IPS-11a (cell line): ENCODE results near the gene TRIM65.
"Not testable (repeated sequence)": the region's sequence is repeated elsewhere in the genome, so short reads cannot be mapped to it uniquely, and the experiment has no call there.

Source experiments
- H3K4me3 ChIP-seq: one replicate; pipeline ENCODE4 v1.5.1; 2013; ENCODE audit warnings: low read depth, low read length, control low read depth

The TRIM65 gene

DNA sequence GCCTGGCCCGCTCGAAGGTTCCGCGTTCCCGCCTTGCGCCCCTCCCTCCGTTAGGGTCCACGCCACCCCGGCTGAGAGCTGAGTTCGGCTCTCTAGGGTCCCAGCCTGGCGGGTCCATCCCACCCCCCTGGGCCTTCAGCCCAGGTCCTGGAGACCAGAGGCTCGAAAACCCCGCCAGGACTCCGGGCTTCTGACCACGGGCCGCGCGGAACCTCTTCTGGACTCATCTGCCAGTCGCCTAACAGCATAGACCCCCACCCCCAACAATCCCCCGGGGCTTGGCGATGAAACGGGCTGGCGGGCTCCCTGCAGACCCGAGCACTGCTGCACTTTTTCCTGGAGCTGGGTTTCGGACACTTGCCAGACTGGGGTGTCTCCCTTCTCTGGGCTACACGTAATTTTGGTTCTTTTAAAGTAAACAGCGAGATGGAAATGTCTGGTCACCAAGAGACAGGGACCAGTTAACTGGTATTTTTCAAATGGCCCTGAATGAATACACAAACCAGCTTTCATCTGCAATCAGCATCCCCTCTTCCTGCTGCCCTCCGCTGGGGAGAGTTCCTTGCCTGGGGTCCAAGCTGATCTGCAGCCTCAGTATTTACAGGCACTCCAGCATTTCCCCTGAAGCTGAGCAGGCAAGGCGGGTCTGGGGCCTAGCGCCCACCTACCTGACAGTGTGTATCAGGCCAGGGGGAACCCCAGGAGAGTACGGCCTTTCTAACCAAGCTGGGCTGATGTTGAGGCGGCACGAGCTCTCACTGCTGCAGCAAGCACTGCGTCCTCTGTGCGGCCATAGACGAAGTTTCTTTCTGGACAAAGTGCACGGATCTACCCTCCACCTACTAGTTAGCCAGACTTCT lies 639 bp upstream of the TRIM65 start:
- peak overlapping the region; percentile 4 for H3K4me3 ChIP-seq

DNA sequence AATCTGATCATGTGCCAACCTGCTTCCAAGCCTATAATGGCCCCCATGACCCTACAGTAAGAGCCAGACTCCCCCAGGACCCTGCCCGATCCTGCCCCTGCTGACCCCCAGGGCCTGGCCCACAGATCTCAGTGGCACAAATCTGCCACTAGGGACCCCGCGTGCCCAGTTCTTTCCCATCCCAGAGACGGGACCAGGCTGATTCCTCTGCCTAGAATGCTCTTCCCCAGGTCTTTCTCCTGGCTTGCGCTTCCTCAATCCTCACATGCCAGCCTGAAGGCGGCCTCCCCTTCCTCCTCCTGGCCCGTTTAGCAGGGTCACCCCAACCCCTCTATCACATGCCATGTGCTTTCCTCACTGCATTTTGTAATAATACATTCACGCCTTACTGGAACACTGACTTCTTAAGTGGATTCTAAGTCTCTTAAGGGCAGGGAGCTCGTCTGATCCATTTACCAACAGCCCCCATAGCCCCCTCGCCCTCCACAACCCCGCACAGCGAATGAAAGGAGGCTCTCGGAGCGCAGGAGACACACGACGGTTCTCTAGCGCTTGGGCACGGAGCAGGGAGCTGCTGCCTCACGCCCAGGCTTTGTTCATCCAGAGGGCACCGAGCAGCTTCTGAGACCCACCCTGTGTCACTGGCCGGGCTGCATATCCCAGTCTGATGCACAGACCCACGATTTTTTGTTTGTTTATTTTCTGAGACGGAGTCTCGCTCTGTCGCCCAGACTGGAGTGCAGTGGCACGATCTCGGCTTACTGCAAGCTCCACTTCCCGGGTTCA lies 1.2 kb downstream of the TRIM65 start:
- H3K4me3 ChIP-seq: peak overlapping the region; percentile 74

DNA sequence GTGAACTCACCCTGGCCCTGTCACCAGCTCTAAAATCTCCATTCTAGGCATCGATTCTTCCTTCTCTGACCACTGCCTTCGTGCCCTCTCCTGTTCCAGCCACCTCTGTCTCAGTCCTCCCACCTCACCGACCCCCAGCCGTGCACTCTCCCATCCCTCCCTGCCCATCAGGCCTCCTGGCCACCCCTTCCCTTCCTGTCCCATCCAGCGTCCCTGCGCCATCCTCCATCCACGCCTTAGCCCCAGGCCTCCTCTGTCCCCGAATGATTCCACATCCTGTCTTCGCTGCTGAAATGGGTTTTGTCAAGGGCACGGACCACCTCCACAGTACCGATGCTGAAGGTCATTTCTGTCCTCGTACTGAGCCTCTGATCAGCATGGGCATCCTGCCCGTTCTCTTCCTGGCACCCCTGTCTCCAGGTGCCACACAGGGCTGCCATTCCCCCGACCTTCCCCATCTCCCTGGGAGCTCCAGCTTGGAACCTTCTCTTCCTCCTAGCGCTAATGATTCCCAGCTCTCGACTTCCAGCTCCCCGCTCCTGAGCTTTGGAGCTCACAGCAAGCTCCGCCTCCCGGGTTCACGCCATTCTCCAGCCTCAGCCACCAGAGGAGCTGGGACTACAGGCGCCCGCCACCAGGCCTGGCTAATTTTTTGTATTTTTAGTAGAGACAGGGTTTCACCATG lies 2.6 kb downstream of the TRIM65 start:
- H3K4me3 ChIP-seq: no peak overlapping the region

DNA sequence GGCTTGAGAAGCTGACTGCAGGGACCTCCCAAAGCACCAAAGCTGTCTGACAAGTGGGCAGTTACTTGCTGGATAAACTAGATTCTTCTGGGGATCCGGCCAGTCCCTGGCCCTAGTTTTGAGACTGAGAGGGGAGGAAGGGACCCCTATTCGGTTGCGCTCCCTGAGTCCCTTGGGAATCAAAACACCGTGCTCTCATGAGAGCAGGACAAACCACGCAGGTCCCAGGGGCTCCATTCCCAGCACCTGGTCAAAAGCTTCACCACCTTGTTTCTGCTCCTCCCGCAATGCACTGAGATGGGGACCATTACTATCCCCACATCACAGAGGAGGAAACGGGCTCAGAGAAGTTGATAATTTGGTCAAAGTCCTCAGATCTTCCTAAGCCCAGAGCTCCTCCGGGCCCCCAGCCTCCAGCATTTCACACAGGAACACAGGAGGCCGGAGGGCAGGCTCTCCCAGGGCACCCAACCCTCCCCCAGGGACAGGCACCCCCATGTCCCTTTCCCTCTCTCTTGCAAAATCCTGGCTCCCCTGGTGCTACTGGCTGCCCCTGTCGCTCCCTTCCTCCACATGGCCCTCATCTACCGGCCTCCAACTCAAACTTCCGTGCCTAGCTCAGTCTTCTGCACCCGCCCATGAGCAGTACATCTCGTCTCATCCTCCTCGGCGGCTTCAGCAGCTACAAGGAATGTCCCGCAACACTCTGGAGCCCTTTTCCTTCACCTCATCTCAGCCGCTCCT lies 3.3 kb downstream of the TRIM65 start:
- H3K4me3 ChIP-seq: no peak overlapping the region

DNA sequence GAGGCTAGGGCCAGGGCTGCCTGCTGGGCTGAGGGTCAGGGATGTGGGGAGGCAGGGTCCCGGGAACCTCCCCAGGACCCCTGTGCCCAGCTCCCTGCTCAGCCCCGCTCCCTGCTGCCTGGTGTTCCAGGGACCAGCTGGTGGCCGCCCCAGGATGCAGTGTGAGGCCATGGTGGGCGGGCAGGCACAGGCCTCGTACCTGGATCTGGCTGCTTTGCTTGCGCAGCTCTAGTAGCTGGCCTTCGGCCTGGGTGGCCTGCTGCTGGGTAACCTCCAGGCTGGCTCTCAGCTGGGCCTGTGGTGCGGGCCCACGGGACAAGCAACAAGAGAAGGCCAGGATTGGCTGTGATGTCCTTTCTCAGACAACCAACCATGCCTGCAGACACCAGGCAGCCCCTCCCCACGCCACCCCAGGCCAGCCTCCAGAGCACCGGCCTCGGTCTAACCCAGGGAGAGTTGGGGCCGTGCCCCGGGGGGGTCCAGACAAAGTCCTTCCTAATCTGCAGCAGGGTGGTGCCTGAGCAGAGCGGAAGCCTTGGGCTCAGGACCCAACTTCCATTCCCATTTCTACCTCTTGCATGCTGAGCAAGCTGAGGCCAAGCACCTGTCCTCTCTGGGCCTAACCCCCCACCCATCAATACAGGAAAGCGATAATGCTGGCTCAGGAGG lies 4.1 kb downstream of the TRIM65 start:
- H3K4me3 ChIP-seq: no peak overlapping the region

DNA sequence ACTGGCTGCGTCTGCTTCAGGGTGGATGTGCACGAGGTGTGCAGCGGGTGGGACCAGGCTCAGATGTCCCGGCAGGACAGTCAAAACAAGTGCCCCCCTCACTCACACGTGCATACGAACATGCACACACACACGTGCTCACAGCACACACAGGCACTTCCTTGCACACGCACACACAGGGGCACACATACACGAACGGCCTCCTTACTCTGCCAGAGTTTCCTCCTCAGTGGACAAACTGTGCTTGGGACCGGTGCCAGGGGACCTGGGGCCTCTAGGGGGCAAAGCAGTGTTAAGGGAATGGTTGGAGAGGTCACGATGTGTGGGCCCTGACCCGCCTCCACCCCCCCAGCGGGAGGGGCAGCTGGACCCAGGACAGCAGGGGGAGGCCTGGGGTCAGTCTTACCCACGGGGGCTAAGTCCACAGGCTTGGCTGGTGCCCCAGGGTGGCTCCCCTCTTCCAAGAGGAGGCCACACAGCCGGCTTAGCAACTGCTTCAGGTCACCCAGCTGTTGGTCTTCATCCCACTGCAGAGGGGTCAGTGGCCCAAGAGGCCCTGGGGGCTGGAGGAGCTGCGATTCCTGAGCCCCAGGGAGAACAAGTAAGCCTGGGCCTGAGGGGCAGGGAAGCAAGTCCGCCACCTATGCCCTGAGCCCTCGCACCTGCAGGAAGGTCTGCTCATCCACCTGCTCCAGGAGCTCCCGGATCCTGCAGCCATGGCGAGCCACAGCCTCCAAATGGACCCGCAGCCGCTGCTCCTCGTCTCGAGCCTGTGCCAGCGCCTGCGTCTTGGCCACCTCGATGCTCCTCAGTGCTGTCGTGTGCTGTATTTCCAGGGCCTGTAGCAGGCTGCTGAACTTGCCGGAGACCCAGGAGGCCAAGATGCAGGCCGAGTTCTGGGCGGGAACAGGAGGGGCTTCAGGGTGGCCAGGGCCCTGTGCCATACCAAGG lies 4.9 kb downstream of the TRIM65 start:
- no peak overlapping the region for H3K4me3 ChIP-seq

DNA sequence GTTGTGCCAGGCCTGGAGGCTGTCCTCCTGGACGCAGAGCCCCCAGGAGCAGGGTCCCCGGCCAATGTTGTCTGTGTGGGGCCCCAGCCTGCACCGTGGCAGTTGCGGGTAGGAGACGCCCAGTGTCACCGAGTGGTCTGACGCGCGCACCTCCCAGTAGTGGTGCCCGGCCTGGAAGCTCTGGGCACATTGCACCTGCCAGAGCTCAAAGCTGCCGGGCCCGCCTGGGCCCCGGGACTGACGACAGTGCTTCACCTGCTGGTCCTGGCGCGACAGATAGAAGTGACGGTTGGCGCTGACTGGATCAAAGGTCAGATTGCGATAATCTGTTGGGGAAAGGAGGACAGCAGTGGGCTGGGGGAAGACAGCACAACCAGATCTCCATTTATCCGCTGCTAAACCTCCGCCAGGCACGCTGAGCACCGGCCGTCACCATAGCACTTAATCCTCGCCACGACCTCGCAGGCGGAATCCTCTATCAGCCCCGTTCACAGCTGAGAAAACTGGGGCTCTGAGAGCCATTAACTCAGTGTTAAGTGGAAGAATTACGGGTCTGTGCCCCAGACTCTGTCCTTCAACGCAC lies 5.6 kb downstream of the TRIM65 start:
- no peak overlapping the region for H3K4me3 ChIP-seq

DNA sequence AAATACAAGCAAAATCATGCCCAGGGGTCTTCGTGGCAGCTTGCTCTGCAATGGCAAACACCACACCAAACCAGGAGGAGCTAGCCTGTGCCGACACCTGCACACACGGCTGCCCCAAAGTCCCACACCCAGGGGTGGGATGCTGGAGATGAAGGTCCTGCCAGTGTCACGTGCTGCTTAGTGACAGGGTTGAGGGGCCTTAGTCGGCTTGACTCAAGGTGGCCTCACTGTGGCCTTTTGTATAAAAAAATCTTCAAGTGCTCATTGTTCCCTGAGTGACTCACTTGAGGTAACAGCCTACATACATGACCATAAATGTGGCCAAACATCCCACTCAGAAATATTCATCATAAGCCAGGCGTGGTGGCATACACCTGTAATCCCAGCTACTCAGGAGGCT lies 7.3 kb downstream of the TRIM65 start:
- no peak overlapping the region for H3K4me3 ChIP-seq

DNA sequence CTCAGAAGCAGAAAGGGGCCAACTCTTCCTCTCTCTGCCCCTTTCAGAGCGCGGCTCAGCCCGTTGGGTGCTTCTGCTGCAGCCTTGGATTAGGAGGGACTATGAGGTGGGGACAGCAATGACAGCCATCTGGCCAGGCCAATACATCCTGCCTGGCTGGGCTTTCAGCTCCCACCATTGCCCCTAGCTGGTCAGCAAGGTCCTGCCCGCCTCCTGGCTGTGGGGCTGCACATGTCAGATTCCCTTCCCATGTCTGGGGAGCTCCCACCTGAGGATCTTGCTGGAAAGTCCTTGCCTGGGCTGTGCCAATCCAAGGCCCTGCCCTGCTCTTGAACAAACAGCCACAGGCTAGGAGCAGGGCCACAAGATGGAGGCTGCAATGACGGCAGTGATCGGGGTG lies 8.3 kb downstream of the TRIM65 start:
- no peak overlapping the region for H3K4me3 ChIP-seq

DNA sequence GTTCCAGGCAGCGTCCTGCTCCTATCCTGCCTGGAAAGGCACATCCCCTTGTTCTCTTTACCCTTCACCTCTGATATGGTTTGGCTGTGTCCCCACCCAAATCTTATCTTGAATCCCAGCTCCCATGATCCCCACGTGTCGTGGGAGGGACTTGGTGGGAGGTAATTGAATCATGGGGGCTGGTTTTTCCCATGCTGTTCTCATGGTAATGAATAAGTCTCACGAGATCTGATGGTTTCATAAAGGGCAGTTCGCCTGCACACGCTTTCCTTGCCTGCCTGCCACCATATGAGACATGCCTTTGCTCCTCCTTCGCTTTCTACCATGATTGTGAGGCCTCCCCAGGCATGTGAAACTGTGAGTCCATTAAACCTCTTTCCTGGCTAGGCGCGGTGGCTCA lies 10.9 kb downstream of the TRIM65 start:
- H3K4me3 ChIP-seq: not testable (repeated sequence)

DNA sequence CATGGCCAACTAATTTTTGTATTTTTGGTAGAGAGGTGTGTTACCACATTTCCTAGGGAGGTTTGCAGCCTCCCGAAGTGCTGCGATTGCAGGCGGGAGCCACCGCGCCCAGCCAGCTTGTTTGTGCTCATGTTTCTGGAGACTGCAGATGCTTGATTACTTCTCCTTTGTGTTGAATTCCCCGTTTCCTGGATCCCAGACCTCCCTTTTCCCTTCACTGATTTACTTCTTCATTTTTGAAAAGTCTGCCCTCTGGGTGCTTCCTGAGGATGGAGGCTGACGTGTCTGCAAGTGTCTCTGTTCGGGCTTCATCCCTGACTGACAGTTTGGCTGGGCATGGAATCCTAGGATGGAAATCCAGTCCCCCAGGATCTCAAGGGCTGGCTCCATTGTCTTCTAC lies 11.3 kb downstream of the TRIM65 start:
- H3K4me3 ChIP-seq: no peak overlapping the region

DNA sequence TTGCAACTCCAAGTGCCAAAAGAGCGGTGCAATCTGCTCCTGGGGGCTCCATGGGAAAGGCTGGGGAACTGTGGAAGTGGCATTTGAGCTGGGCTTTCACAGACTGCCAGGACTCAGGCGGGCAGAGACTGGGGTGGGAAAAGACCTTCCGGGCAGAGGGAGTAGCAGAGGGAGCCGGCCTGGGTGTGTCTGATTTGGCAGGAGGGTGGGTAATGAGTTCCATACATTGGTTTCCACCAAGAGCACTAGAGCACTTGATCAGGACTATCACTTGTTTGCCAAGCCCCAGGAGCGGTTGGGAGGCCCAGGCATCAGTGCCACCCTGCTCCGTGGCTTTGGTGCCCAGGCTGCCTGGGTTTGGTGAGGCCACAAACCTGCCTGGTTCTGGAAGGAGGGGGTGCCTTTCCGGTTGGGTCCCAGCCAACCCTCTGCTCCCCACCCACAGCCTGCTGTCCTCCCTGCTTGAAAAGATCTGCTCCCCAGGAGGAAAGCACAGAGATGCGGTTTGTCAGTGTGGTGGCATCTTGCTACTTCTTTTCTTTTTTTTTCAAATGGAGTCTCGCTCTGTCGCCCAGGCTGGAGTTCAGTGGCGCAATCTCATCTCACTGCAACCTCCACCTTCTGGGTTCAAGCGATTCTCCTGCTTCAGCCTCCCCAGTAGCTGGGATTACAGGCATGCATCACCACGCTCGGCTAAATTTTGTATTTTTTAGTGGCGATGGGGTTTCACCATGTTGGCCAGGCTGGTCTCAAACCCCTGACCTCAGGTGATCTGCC lies 14.9 kb downstream of the TRIM65 start:
- H3K4me3 ChIP-seq: no peak overlapping the region

DNA sequence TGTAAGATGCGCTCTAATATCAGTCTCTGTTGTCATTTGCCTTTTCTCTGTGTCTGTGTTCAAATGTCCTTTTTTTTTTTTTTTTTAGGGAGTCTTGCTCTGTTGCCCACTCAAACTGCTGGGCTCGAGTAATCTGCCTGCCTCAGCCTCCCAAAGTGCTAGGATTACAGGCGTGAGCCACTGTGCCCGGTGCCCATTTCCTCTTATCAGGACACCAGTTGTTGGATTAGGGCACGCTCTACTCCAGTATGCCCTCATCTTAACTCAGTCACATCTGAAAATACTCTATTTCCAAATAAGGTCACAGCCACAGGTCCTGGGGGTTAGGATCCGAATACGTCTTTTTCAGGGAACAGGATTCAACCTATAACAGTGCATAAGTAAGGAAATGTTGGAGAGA lies 16.5 kb downstream of the TRIM65 start:
- no peak overlapping the region for H3K4me3 ChIP-seq

DNA sequence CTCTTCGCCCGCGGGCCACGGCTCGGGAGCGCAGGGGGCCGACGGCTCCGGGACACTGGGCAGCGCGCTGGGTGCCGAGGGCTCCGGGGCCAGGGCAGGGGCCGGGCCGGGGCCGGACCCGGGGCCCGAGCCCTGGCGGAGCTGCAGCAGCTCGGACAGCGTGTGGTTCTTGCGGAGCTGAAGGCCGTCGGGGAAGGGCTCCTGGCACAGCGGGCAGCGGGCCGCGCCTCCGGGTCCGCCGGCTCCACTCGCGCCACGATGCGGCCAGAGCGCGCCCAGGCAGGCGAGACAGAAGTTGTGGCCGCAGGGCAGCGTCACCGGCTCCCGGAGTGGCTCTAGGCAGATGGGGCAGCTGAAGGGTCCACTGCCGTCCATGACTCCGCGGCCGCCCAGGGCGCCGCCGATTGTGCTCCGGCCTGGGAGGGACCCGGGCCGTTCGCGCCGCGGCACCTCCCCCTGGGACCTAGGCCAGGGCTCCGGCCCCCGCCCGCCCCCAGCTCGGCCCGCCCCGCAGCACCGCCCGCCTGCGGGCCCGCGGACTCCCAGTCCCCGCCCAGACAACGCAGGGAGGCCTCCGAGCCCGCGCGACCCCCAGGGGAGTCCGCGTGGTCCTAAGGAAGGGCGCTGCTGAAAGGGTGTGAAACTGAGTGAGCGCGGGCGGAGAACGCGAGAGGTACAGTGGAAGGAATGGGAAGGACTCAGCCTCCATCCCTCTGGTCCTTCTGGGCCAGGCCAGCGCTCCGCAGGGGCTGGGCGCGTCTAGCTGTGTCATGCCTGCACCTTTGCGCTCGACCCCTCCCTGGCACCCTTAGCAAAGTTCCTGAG lies 18.4 kb downstream of the TRIM65 start, which contains the start of gene TRIM47:
TSS of gene TRIM47 (minus strand) at position 408 of the 825 bp plus-strand sequence. CDS start at position 375, 33 bp downstream.
- peak within 1 kb of the TSS; percentile 42 for H3K4me3 ChIP-seq

DNA sequence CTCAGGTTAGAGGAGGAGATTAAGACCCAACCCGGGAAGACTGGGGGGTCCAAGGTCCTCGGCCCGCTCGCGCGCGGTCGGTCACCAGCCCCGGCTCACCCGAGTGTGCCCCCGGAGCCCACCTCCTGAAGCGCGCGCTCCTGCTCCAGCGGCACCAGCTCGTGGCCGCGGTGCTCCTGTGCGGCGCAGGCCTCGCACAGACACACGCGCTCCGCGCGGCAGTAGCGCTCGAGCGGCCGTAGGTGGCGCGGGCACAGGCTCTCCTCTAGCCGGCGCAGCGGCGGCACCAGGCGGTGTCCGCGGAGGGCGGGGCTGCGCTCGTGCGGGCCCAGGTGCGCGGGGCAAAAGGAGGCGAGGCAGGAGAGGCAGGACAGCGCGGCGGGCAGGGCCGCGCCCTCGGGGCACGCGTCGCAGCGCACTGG lies 19.0 kb downstream of the TRIM65 start:
- peak overlapping the region; percentile 42 for H3K4me3 ChIP-seq

DNA sequence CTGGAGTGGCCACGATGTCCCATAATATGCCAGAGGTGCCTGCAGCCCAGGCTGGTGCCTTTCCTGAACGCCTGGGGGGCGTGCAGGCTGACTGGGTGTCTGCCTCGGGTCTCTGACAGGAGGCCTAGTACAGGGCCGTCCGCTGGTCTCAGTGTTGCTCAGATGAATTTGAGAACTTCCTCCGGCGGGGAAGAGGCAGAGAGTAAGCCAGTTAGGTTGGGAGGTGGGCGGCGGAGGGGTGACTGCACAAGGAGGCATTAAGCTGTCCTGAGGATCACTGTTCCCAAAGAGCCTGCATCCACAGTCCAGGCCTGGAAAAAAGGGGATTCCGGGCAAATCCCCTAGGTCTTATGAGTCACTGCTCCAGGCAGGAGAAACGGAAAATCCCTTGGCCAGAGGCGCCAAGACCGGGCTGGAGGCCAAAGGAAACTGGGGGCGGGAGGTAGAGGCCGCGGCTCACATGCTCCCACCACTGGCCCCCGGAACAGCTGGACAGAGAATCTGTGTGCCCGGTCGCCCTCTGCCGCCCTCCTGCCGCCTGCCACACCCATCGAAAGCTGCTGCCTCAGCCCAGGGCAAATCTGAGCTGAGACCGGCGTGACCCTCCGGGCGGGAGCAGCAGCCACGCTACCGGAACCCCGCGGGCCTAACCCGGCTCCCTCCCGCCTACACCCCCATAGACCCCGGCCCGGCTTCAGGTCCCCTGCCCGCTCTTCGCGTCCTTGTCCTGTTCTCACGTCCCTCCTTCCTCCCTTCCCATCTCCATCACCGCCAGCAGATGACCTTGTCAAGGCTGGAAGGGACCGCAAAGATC lies 19.6 kb downstream of the TRIM65 start:
- H3K4me3 ChIP-seq: peak overlapping the region; percentile 42
